Sigmoid colon (tissue), 7 donors: ENCODE results near the gene MYH7. TPM values are rescaled to one million over a fixed set of nuclear protein-coding genes. Genes with fewer than 3 reads are reported as not detected.

Source experiments
- DNase-seq: peaks from one replicate; pipeline ENCODE4 v3.0.0-alpha.2; 2019
- H3K27ac ChIP-seq, 4 donors: fragments of 200-600 bp; sonication (generic); one replicate each; pipeline ENCODE4 v1.5.1; 2016 to 2019; ENCODE audit warnings: mild to moderate bottlenecking in 1 of 4
- H3K27me3 ChIP-seq, 3 donors: fragments of 200-600 bp; sonication (generic); one replicate each; pipeline ENCODE4 v1.5.1; 2019; ENCODE audit warnings: mild to moderate bottlenecking in 1 of 3
- H3K36me3 ChIP-seq, 4 donors: fragments of 200-600 bp; sonication (generic); one replicate each; pipeline ENCODE4 v1.5.1; 2016 to 2019
- H3K4me1 ChIP-seq, 4 donors: fragments of 200-600 bp; sonication (generic); one replicate each; pipeline ENCODE4 v1.5.1; 2017 to 2019
- H3K4me3 ChIP-seq, 4 donors: fragments of 200-600 bp; sonication (generic); one replicate each; pipeline ENCODE4 v1.5.1; 2017 to 2019; ENCODE audit warnings: mild to moderate bottlenecking in 2 of 4, moderate library complexity in 1 of 4
- H3K9me3 ChIP-seq, 4 donors: fragments of 200-600 bp in 3 of 4; sonication (generic) in 3 of 4; one replicate each; pipeline versions ENCODE4 v1.5.1 to v1.6.1; 2013 to 2019
- EP300 ChIP-seq, 4 donors: sonication (generic); formaldehyde crosslinking; IDR thresholded peaks; one replicate each; pipeline ENCODE4 v1.6.1; 2017; ENCODE audit warnings: antibody characterized with exemption in 4 of 4
- POLR2A ChIP-seq, 2 donors: fragments of 450-650 bp; IDR thresholded peaks; one replicate each; pipeline ENCODE4 v1.6.1; 2016; ENCODE audit warnings: antibody characterized with exemption in 2 of 2, mild to moderate bottlenecking in 2 of 2, moderate library complexity in 2 of 2
- POLR2AphosphoS5 ChIP-seq, 4 donors: sonication (generic); formaldehyde crosslinking; IDR thresholded peaks; one replicate each; pipeline ENCODE4 v1.6.1; 2017; ENCODE audit warnings: antibody characterized with exemption in 4 of 4
- WGBS, 2 donors: extraction: QIAGEN DNeasy Blood & Tissue Kit; methylation state at CpG; one replicate each; pipeline ENCODE4 v1.1.7; 2013; 5-methylcytosine and 5-hydroxymethylcytosine counted together
- intact Hi-C: fragments of 100-400 bp; cut with DNase I; formaldehyde crosslinking; loops from one replicate; pipeline ENCODE4 v1.15.1; 2023
- polyA plus RNA-seq, 3 donors: library from polyadenylated mRNA; stranded (reverse); fragments of 200-250 nt; gene quantifications; one replicate each; pipeline ENCODE4 v1.2.3, GENCODE V29; 2013
- total RNA-seq, 4 donors: library from RNA; depleted of rRNA; stranded (reverse); fragments of >200 nt; gene quantifications; one replicate each; pipeline ENCODE4 v1.1.0, GENCODE V29; 2016
- TF ChIP-seq, protein P1 (sequence below), 4 experiments: fragments of 450-650 bp in 3 of 4; fragments of 200-600 bp in 1 of 4; IDR thresholded peaks; one replicate each; pipeline ENCODE4 v1.5.1; 2016 to 2019; ENCODE audit warnings: antibody characterized with exemption in 4 of 4, mild to moderate bottlenecking in 3 of 4, moderate library complexity in 2 of 4
- donor health status: healthy with polysubstance abuse.
- donor health status: Bipolar disorder and iron deficiency.
- donor health status: healthy.

MYH7 gene
- total and polyA plus RNA-seq, 7 donors, result under 0.01 to 11.6 (median 0.28) TPM; not detected in 2

DNA sequence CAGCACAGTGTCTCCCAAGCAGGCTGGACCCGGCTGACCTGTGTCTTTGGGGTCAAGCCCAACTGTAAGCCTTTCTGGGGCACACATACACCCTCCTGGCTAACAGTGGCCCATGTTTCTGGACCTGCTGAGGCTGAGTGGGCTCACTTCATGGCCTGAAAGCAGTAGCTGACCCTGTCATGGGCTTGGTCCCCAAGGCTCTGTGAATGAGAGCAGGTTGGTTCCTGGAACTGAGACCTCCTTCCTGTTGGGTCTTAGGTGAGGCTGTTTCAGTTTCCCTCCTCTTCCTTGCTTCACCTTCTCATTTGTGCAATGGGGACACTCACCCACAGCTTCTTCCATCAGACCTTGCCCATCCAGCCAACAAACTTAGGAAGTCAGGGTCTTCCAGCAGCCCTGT, 63.6 kb downstream of the MYH7 start:
- WGBS, 2 donors, result 84 to 92% methylated on average over 1 of the region's 1 CpG
- H3K27me3 ChIP-seq, result no peaks in the 10 kb centered on the region
- H3K4me3 ChIP-seq, result no peak overlapping the region
- no peaks in the 10 kb centered on the region for H3K36me3 ChIP-seq
- no peak for DNase-seq
- intact Hi-C loops, result no loop called here
- H3K9me3 ChIP-seq, result no peaks in the 10 kb centered on the region
- TF ChIP-seq EP300 (IDR thresholded peaks at IDR 0.05), result no peak
- no peak for TF ChIP-seq POLR2AphosphoS5 (IDR thresholded peaks at IDR 0.05)
- TF ChIP-seq, protein P1, sequence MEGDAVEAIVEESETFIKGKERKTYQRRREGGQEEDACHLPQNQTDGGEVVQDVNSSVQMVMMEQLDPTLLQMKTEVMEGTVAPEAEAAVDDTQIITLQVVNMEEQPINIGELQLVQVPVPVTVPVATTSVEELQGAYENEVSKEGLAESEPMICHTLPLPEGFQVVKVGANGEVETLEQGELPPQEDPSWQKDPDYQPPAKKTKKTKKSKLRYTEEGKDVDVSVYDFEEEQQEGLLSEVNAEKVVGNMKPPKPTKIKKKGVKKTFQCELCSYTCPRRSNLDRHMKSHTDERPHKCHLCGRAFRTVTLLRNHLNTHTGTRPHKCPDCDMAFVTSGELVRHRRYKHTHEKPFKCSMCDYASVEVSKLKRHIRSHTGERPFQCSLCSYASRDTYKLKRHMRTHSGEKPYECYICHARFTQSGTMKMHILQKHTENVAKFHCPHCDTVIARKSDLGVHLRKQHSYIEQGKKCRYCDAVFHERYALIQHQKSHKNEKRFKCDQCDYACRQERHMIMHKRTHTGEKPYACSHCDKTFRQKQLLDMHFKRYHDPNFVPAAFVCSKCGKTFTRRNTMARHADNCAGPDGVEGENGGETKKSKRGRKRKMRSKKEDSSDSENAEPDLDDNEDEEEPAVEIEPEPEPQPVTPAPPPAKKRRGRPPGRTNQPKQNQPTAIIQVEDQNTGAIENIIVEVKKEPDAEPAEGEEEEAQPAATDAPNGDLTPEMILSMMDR (IDR thresholded peaks at IDR 0.05), result no peak
- no peak for TF ChIP-seq POLR2A (IDR thresholded peaks at IDR 0.05)
- peaks cover 0 to 6% (median 2%) of the 10 kb centered on the region in 4 donors for H3K4me1 ChIP-seq
- no peak overlapping the region for H3K27ac ChIP-seq

GRCh38 chr14:23370221-23370620, 65.2 kb downstream of the MYH7 start:
- peaks cover 0 to 17% (median 11%) of the 10 kb centered on the region in 4 donors for H3K4me1 ChIP-seq
- intact Hi-C loops, result no loop called here
- WGBS, 2 donors, result 53 to 73% methylated on average over 1 of the region's 1 CpG
- no peak for DNase-seq
- H3K36me3 ChIP-seq, result no peaks in the 10 kb centered on the region
- H3K27ac ChIP-seq, result no peak overlapping the region
- H3K4me3 ChIP-seq, result no peak overlapping the region
- TF ChIP-seq, protein P1 (IDR thresholded peaks at IDR 0.05), result no peak
- TF ChIP-seq POLR2AphosphoS5 (IDR thresholded peaks at IDR 0.05) (no peak), EP300 (IDR thresholded peaks at IDR 0.05) (no peak), POLR2A (IDR thresholded peaks at IDR 0.05) (no peak)
- H3K9me3 ChIP-seq, result no peaks in the 10 kb centered on the region
- H3K27me3 ChIP-seq, result no peaks in the 10 kb centered on the region

DNA sequence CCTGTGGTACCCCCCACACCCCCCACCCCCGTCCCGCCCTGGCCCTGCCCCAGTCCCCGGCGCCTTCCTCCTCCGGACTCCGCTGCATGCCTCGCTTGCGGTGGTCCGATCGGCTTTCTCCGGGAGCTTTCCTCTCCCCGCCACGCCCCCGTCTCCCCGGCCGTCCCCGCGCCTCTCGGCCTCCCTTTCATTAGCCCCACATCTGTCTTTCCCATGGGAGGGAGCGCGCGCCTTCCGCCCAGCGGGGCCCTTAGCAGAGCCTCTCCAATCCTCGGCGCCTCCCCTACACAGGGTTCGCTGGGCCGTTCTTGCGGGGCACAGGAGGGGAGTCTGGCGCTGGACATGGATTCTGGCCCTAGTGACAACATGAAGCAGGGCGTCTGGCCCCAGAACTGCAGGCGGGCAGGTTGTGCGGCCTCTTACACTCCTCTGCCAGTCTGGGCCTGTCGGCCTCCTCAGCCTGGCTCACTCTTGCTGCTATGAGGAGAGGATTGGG, 69.0 kb downstream of the MYH7 start:
- intact Hi-C loops, result loop anchor here (2.0 to 5.0 kb wide), 3 partner anchors 14 to 191 kb away; partner anchors contain the start of genes NGDN, SLC22A17 and THTPA
- WGBS, 2 donors, result 46 to 51% methylated on average over 34 of the region's 34 CpGs
- peak overlapping the region; percentile 42 to 75 (median 65) for H3K4me3 ChIP-seq
- peak; percentile 90 for DNase-seq
- H3K36me3 ChIP-seq, result no peaks in the 10 kb centered on the region
- peak overlapping the region; percentile 92 to 98 (median 94) for H3K27ac ChIP-seq
- peaks cover 0 to 53% (median 32%) of the 10 kb centered on the region in 4 donors for H3K4me1 ChIP-seq
- H3K27me3 ChIP-seq, result no peaks in the 10 kb centered on the region
- TF ChIP-seq EP300 (IDR thresholded peaks at IDR 0.05), result no peak
- no peak for TF ChIP-seq POLR2A (IDR thresholded peaks at IDR 0.05)
- TF ChIP-seq, protein P1 (IDR thresholded peaks at IDR 0.05), result no peak
- peak in 1 of 4 donors; percentile 3 for TF ChIP-seq POLR2AphosphoS5 (IDR thresholded peaks at IDR 0.05)
- H3K9me3 ChIP-seq, result no peaks in the 10 kb centered on the region

- peak; percentile 87 for DNase-seq
- 3 to 4% methylated on average over 51 of the region's 51 CpGs for WGBS, 2 donors
- TF ChIP-seq EP300 (IDR thresholded peaks at IDR 0.05), result no peak
- peak; percentile 92 to 95 (median 94) for TF ChIP-seq POLR2AphosphoS5 (IDR thresholded peaks at IDR 0.05)
- TF ChIP-seq POLR2A (IDR thresholded peaks at IDR 0.05), result peak; percentile 65 to 78
- TF ChIP-seq, protein P1 (IDR thresholded peaks at IDR 0.05), result no peak
- peak overlapping the region; percentile 92 to 98 (median 94) for H3K27ac ChIP-seq
- H3K4me3 ChIP-seq, result peak overlapping the region; percentile 42 to 75 (median 65)
- peaks cover 0 to 58% (median 32%) of the 10 kb centered on the region in 4 donors for H3K4me1 ChIP-seq
- H3K36me3 ChIP-seq, result no peaks in the 10 kb centered on the region
- no peaks in the 10 kb centered on the region for H3K27me3 ChIP-seq
- H3K9me3 ChIP-seq, result no peaks in the 10 kb centered on the region
- intact Hi-C loops, result loop anchor here (2.0 to 5.0 kb wide), 3 partner anchors 13 to 191 kb away; partner anchors contain the start of genes NGDN, SLC22A17 and THTPA
Observed at GRCh38 chr14:23365732-23366425, 69.6 kb downstream of the MYH7 start.
